Effector memory CD4-positive, alpha-beta T cell (primary cell): Measurements from ENCODE around the gene CLDN9.

Experiments
- DNase-seq, 3 donors: peaks; one replicate each; pipeline ENCODE4 v3.0.0-alpha.2; 2020
- H3K27ac ChIP-seq: 2 replicates; pipeline ENCODE4 v1.7.0; 2013; ENCODE audit warnings: mild to moderate bottlenecking, low read length, moderate library complexity; ENCODE audit not compliant: insufficient read depth, poor library complexity, severe bottlenecking
- H3K27me3 ChIP-seq: replicated peaks from 2 replicates; pipeline ENCODE4 v1.7.0; 2013; ENCODE audit warnings: mild to moderate bottlenecking, low read length; ENCODE audit not compliant: insufficient read depth, control insufficient read depth, poor library complexity, severe bottlenecking
- H3K36me3 ChIP-seq: 2 replicates; pipeline ENCODE4 v1.7.0; 2013; ENCODE audit warnings: mild to moderate bottlenecking, low read length, moderate library complexity; ENCODE audit not compliant: control insufficient read depth, insufficient read depth
- H3K4me1 ChIP-seq: 2 replicates; pipeline ENCODE4 v1.7.0; 2013; ENCODE audit warnings: low read length, mild to moderate bottlenecking; ENCODE audit not compliant: control insufficient read depth, insufficient read depth, poor library complexity, severe bottlenecking
- H3K4me3 ChIP-seq: 2 replicates; pipeline ENCODE4 v1.7.0; 2013; ENCODE audit warnings: low read length, low read depth, mild to moderate bottlenecking; ENCODE audit not compliant: insufficient read depth, poor library complexity, severe bottlenecking
- H3K9me3 ChIP-seq: 2 replicates; pipeline ENCODE4 v1.7.0; 2013; ENCODE audit warnings: mild to moderate bottlenecking, low read length, moderate library complexity; ENCODE audit not compliant: control insufficient read depth

CLDN9 gene

DNA sequence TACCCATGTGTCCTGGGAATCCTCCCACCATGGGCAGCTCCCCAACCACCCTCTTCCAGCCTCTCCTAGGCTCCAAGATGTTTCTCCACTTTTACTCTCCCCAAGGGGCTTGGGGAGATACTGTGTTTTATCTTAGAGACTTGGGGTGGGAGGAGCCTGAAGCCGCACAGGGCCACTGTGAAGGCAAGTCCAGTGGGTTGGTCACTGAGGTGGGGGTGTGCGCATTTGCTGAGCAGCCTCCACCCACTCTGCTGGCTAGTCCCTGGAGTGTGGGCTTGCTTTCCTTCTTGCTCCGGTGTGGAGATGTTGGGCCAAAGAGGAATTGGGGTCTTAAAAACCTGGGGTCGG is 4.1 kb upstream of the CLDN9 start:
- Histone ChIP-seq H3K27me3 (peaks cover 3% of the 10 kb centered on the region), H3K4me3 (peak overlapping the region; percentile 4), H3K4me1 (peaks cover 30% of the 10 kb centered on the region), H3K9me3 (no peaks in the 10 kb centered on the region), H3K27ac (no peak overlapping the region), H3K36me3 (no peaks in the 10 kb centered on the region)
- no peak for DNase-seq

GRCh38 chr16:3009568-3010390 is 2.9 kb upstream of the CLDN9 start:
- H3K27ac ChIP-seq: no peak overlapping the region

GRCh38 chr16:3010510-3010909 is 2.2 kb upstream of the CLDN9 start:
- Histone ChIP-seq H3K9me3 (no peaks in the 10 kb centered on the region), H3K36me3 (no peaks in the 10 kb centered on the region), H3K27me3 (peaks cover 3% of the 10 kb centered on the region), H3K4me1 (peaks cover 26% of the 10 kb centered on the region), H3K4me3 (no peak overlapping the region), H3K27ac (no peak overlapping the region)
- no peak for DNase-seq

More at GRCh38 chr16:3009568-3010390, 2.9 kb upstream of the CLDN9 start:
- peaks cover 29% of the 10 kb centered on the region for H3K4me1 ChIP-seq
- H3K36me3 ChIP-seq: no peaks in the 10 kb centered on the region
- no peaks in the 10 kb centered on the region for H3K9me3 ChIP-seq
- no peak overlapping the region for H3K4me3 ChIP-seq
- DNase-seq: no peak
- H3K27me3 ChIP-seq: peaks cover 3% of the 10 kb centered on the region

- H3K27ac ChIP-seq: no peak overlapping the region
- H3K9me3 ChIP-seq: no peaks in the 10 kb centered on the region
- H3K36me3 ChIP-seq: no peaks in the 10 kb centered on the region
- no peak for DNase-seq
- no peak overlapping the region for H3K4me3 ChIP-seq
- H3K27me3 ChIP-seq: peaks cover 3% of the 10 kb centered on the region
- peaks cover 21% of the 10 kb centered on the region for H3K4me1 ChIP-seq
Observed at GRCh38 chr16:3012246-3012645, 477 bp upstream of the CLDN9 start.

DNA sequence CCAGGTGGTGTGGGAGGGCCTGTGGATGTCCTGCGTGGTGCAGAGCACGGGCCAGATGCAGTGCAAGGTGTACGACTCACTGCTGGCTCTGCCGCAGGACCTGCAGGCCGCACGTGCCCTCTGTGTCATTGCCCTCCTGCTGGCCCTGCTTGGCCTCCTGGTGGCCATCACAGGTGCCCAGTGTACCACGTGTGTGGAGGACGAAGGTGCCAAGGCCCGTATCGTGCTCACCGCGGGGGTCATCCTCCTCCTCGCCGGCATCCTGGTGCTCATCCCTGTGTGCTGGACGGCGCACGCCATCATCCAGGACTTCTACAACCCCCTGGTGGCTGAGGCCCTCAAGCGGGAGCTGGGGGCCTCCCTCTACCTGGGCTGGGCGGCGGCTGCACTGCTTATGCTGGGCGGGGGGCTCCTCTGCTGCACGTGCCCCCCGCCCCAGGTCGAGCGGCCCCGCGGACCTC is 798 bp downstream of the CLDN9 start:
- no peaks in the 10 kb centered on the region for H3K9me3 ChIP-seq
- H3K4me3 ChIP-seq: no peak overlapping the region
- no peak overlapping the region for H3K27ac ChIP-seq
- H3K4me1 ChIP-seq: peaks cover 16% of the 10 kb centered on the region
- no peak for DNase-seq
- peaks cover 8% of the 10 kb centered on the region for H3K27me3 ChIP-seq
- H3K36me3 ChIP-seq: no peaks in the 10 kb centered on the region

DNA sequence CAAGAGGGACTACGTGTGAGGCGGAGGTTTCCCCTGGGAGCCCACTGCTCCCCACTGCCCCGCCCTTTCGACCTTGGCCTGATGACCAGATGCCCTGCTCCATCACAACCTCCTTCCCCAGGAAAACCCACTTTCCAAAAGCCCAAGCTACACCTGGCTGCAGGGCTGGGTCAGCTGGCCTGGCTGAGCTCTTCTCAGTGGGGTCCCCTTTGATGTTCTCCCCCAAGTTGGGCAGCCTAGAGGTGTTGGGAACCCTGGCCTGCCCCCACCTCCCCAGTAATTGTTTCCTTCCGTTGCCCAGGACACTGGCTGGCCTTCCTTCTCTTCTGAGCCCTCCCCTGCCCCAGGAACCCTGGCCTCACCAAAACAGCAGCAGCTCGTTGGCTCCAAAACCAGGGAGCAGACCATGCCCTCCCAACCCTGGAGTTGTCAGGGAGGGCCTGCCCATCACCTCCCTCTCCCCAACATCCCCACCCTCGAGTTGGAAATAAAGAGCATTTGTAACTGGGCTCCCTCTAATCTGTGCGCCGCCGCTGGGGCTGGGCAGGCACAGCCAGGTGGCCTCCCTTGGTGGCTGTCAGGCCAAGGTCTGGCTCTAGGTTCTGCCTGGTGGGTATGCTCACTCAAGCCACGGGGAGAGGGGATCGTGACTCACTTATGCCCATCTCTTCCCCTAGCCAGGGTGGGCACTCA is 1.4 kb downstream of the CLDN9 start:
- no peak overlapping the region for H3K27ac ChIP-seq
- no peak overlapping the region for H3K4me3 ChIP-seq
- no peak for DNase-seq
- H3K4me1 ChIP-seq: peaks cover 14% of the 10 kb centered on the region
- no peaks in the 10 kb centered on the region for H3K36me3 ChIP-seq
- no peaks in the 10 kb centered on the region for H3K9me3 ChIP-seq
- peaks cover 8% of the 10 kb centered on the region for H3K27me3 ChIP-seq

DNA sequence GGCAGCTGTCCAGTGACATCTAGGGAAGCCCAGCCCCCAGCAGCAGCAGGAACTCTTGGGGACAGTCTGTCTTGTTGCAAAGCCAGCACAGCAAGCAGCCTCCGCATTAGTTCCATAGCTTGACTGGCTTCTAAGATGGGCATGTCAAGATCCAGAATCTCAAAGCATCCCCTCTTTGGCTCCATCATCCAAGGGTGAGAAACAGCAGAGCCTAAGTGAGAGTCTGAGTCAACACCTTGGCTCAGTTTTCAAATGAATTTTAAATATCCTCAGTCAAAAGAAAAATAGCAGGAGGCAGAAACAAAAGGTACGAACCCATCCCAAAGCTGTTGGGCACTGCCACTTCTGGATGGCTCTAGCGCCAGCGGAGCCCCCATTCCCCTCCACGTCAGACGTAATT is 2.2 kb downstream of the CLDN9 start:
- H3K4me3 ChIP-seq: no peak overlapping the region
- H3K4me1 ChIP-seq: peaks cover 21% of the 10 kb centered on the region
- H3K36me3 ChIP-seq: no peaks in the 10 kb centered on the region
- no peaks in the 10 kb centered on the region for H3K9me3 ChIP-seq
- DNase-seq: no peak
- peaks cover 8% of the 10 kb centered on the region for H3K27me3 ChIP-seq
- H3K27ac ChIP-seq: no peak overlapping the region

- Histone ChIP-seq H3K9me3 (no peaks in the 10 kb centered on the region), H3K27me3 (peaks cover 8% of the 10 kb centered on the region), H3K36me3 (no peaks in the 10 kb centered on the region), H3K27ac (no peak overlapping the region), H3K4me3 (no peak overlapping the region), H3K4me1 (peaks cover 29% of the 10 kb centered on the region)
- DNase-seq: no peak
Observed at GRCh38 chr16:3015865-3016521, 3.3 kb downstream of the CLDN9 start.

- no peaks in the 10 kb centered on the region for H3K9me3 ChIP-seq
- H3K4me1 ChIP-seq: peaks cover 43% of the 10 kb centered on the region
Observed at GRCh38 chr16:3017344-3017743, 4.6 kb downstream of the CLDN9 start.

More at GRCh38 chr16:3017344-3017743, 4.6 kb downstream of the CLDN9 start:
- no peak overlapping the region for H3K27ac ChIP-seq
- H3K36me3 ChIP-seq: no peaks in the 10 kb centered on the region
- DNase-seq: no peak
- peaks cover 4% of the 10 kb centered on the region for H3K27me3 ChIP-seq
- no peak overlapping the region for H3K4me3 ChIP-seq
